H9 (cell line): ENCODE measurements around the gene ATP1A4. TPM values are rescaled to one million over a fixed set of nuclear protein-coding genes. Genes with fewer than 3 reads are reported as not detected.

Experiments used
- DNase-seq: peaks from one replicate; pipeline ENCODE4 v3.0.0-alpha.2; 2017
- H2AFZ ChIP-seq: one replicate; pipeline ENCODE4 v1.6.1; 2013; ENCODE audit warnings: mild to moderate bottlenecking, low read length, control low read depth, moderate library complexity
- H2AK5ac ChIP-seq: 2 replicates; pipeline ENCODE4 v1.6.1; 2013; ENCODE audit warnings: low read length, control low read depth, mixed read lengths; ENCODE audit not compliant: insufficient read length
- H2BK120ac ChIP-seq: one replicate; pipeline ENCODE4 v1.6.1; 2013; ENCODE audit warnings: low read depth, mild to moderate bottlenecking, low read length, control low read depth, inconsistent platforms; ENCODE audit not compliant: poor library complexity, severe bottlenecking
- H2BK12ac ChIP-seq: 2 replicates; pipeline ENCODE4 v1.6.1; 2013; ENCODE audit warnings: low read length, control low read depth, mixed read lengths, low read depth; ENCODE audit not compliant: insufficient read length
- H2BK15ac ChIP-seq: 2 replicates; pipeline ENCODE4 v1.6.1; 2013; ENCODE audit warnings: low read depth, low read length, control low read depth
- H2BK20ac ChIP-seq: one replicate; pipeline ENCODE4 v1.6.1; 2013; ENCODE audit warnings: low read depth, mild to moderate bottlenecking, low read length, control low read depth, inconsistent platforms; ENCODE audit not compliant: poor library complexity, severe bottlenecking
- H2BK5ac ChIP-seq: 2 replicates; pipeline ENCODE4 v1.6.1; 2013; ENCODE audit warnings: low read length, control low read depth, mixed read lengths; ENCODE audit not compliant: insufficient read length
- H3K14ac ChIP-seq: 2 replicates; pipeline ENCODE4 v1.6.1; 2013; ENCODE audit warnings: low read length, control low read depth; ENCODE audit not compliant: insufficient read depth
- H3K18ac ChIP-seq: 2 replicates; pipeline ENCODE4 v1.6.1; 2013; ENCODE audit warnings: low read depth, mild to moderate bottlenecking, mixed read lengths, low read length, control low read depth; ENCODE audit not compliant: insufficient read length
- H3K23ac ChIP-seq: 2 replicates; pipeline ENCODE4 v1.6.1; 2013; ENCODE audit warnings: low read length, control low read depth, mixed read lengths, low read depth; ENCODE audit not compliant: insufficient read length
- H3K23me2 ChIP-seq: 2 replicates; pipeline ENCODE4 v1.6.1; 2013; ENCODE audit warnings: low read depth, mild to moderate bottlenecking, mixed read lengths, low read length, control low read depth; ENCODE audit not compliant: insufficient read length, poor library complexity, severe bottlenecking
- H3K27ac ChIP-seq: 2 replicates; pipeline ENCODE4 v1.5.1; 2013; ENCODE audit warnings: low read length, control low read depth, mixed read lengths, low read depth; ENCODE audit not compliant: insufficient read length
- H3K27me3 ChIP-seq: 2 replicates; pipeline ENCODE4 v1.6.1; 2013; ENCODE audit warnings: low read length, control low read depth, inconsistent platforms; ENCODE audit not compliant: insufficient read depth
- H3K4ac ChIP-seq: 2 replicates; pipeline ENCODE4 v1.6.1; 2013; ENCODE audit warnings: low read depth, mild to moderate bottlenecking, control low read depth, inconsistent platforms, low read length, moderate library complexity
- H3K4me1 ChIP-seq: 2 replicates; pipeline ENCODE4 v1.6.1; 2013; ENCODE audit warnings: low read length, control low read depth, inconsistent platforms; ENCODE audit not compliant: insufficient read depth
- H3K4me2 ChIP-seq: 2 replicates; pipeline ENCODE4 v1.6.1; 2013; ENCODE audit warnings: low read length, control low read depth, mixed read lengths; ENCODE audit not compliant: insufficient read length, insufficient read depth
- H3K56ac ChIP-seq: 2 replicates; pipeline ENCODE4 v1.6.1; 2013; ENCODE audit warnings: low read depth, mild to moderate bottlenecking, mixed read lengths, low read length, control low read depth; ENCODE audit not compliant: insufficient read length
- H3K79me1 ChIP-seq: 2 replicates; pipeline ENCODE4 v1.6.1; 2013; ENCODE audit warnings: low read depth, mild to moderate bottlenecking, moderate library complexity, low read length, control low read depth, inconsistent platforms; ENCODE audit not compliant: insufficient read depth, poor library complexity, severe bottlenecking
- H3K79me2 ChIP-seq: 2 replicates; pipeline ENCODE4 v1.6.1; 2013; ENCODE audit warnings: low read length, control low read depth, inconsistent platforms; ENCODE audit not compliant: insufficient read depth
- H3K9ac ChIP-seq: 2 replicates; pipeline ENCODE4 v1.6.1; 2013; ENCODE audit warnings: low read length, control low read depth, mixed read lengths; ENCODE audit not compliant: insufficient read length; ENCODE audit errors: extremely low read depth
- H3K9me3 ChIP-seq: one replicate; pipeline ENCODE4 v1.6.1; 2013; ENCODE audit warnings: low read depth, low read length, inconsistent platforms; ENCODE audit not compliant: control insufficient read depth
- H3T11ph ChIP-seq: one replicate; pipeline ENCODE4 v1.6.1; 2013; ENCODE audit warnings: mild to moderate bottlenecking, low read length, control low read depth, inconsistent platforms
- H4K20me1 ChIP-seq: one replicate; pipeline ENCODE4 v1.6.1; 2013; ENCODE audit not compliant: control insufficient read depth, insufficient read length, insufficient read depth
- H4K5ac ChIP-seq: 2 replicates; pipeline ENCODE4 v1.6.1; 2013; ENCODE audit warnings: low read depth, mild to moderate bottlenecking, mixed read lengths, low read length, control low read depth; ENCODE audit not compliant: insufficient read length
- H4K8ac ChIP-seq: replicated peaks from 2 replicates; pipeline ENCODE4 v1.6.1; 2013; ENCODE audit warnings: low read length, control low read depth, mixed read lengths, low read depth; ENCODE audit not compliant: insufficient read length
- H4K91ac ChIP-seq: 2 replicates; pipeline ENCODE4 v1.6.1; 2013; ENCODE audit warnings: low read depth, mild to moderate bottlenecking, moderate library complexity, mixed read lengths, low read length, control low read depth; ENCODE audit not compliant: insufficient read length
- H3K27ac Mint-ChIP-seq, 3 experiments: 2 replicates in 2 of 3; 3 replicates in 1 of 3; pipeline ENCODE4 v1.8.0; 2020 to 2021; ENCODE audit warnings: mixed read lengths in 3 of 3, mild to moderate bottlenecking in 1 of 3, moderate library complexity in 1 of 3
- H3K27me3 Mint-ChIP-seq: 2 replicates; pipeline ENCODE4 v1.8.0; 2021; ENCODE audit warnings: low read depth, mild to moderate bottlenecking, moderate library complexity, mixed read lengths
- H3K36me3 Mint-ChIP-seq, 3 experiments: 2 replicates in 2 of 3; 3 replicates in 1 of 3; pipeline ENCODE4 v1.8.0; 2020 to 2021; ENCODE audit warnings: low read depth in 3 of 3, mixed read lengths in 3 of 3; ENCODE audit not compliant: insufficient read depth in 1 of 3
- H3K4me1 Mint-ChIP-seq, 2 experiments: 2 replicates each; pipeline ENCODE4 v1.8.0; 2020; ENCODE audit warnings: mixed read lengths in 2 of 2
- H3K4me3 Mint-ChIP-seq, 2 experiments: 2 replicates in 1 of 2; 3 replicates in 1 of 2; pipeline ENCODE4 v1.8.0; 2020 to 2021; ENCODE audit warnings: mild to moderate bottlenecking in 2 of 2, mixed read lengths in 2 of 2, moderate library complexity in 1 of 2
- H3K9me3 Mint-ChIP-seq, 2 experiments: 2 replicates in 1 of 2; 3 replicates in 1 of 2; pipeline ENCODE4 v1.8.0; 2020; ENCODE audit warnings: mild to moderate bottlenecking in 2 of 2, mixed read lengths in 2 of 2, moderate library complexity in 1 of 2
- WGBS: extraction: QIAGEN DNeasy Blood & Tissue Kit; methylation state at CpG from one replicate; pipeline ENCODE4 v1.1.7; 2013; ENCODE audit warnings: missing lambda C conversion rate, low lambda C conversion rate, mixed read lengths; ENCODE audit not compliant: insufficient read length; ENCODE audit errors: extremely low coverage; 5-methylcytosine and 5-hydroxymethylcytosine counted together
- total RNA-seq: library from RNA; stranded (reverse); gene quantifications from 2 replicates; pipeline ENCODE4 v1.2.1, GENCODE V29; 2021
- TF ChIP-seq, protein P1 (sequence below): fragments of 200-600 bp; sonication (generic); conservative IDR thresholded peaks from 3 replicates; pipeline ENCODE4 v1.8.0; 2021; ENCODE audit warnings: antibody characterized with exemption, mild to moderate bottlenecking

Gene ATP1A4
- total RNA-seq, 1 experiment from 2014 or later: 0.20 TPM

GRCh38 chr1:160167056-160167455 lies 15.7 kb downstream of the ATP1A4 start:
- H3K27me3 ChIP-seq: no peaks in the 10 kb centered on the region
- H3K56ac ChIP-seq: no peak overlapping the region
- H3K79me2 ChIP-seq: no peaks in the 10 kb centered on the region
- H3K14ac ChIP-seq: no peak overlapping the region
- H3K23ac ChIP-seq: no peak overlapping the region
- no peaks in the 10 kb centered on the region for H4K20me1 ChIP-seq
- TF ChIP-seq, protein P1, sequence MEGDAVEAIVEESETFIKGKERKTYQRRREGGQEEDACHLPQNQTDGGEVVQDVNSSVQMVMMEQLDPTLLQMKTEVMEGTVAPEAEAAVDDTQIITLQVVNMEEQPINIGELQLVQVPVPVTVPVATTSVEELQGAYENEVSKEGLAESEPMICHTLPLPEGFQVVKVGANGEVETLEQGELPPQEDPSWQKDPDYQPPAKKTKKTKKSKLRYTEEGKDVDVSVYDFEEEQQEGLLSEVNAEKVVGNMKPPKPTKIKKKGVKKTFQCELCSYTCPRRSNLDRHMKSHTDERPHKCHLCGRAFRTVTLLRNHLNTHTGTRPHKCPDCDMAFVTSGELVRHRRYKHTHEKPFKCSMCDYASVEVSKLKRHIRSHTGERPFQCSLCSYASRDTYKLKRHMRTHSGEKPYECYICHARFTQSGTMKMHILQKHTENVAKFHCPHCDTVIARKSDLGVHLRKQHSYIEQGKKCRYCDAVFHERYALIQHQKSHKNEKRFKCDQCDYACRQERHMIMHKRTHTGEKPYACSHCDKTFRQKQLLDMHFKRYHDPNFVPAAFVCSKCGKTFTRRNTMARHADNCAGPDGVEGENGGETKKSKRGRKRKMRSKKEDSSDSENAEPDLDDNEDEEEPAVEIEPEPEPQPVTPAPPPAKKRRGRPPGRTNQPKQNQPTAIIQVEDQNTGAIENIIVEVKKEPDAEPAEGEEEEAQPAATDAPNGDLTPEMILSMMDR: no peak
- Mint-ChIP-seq H3K9me3 (no peaks in the 10 kb centered on the region; a peak in 1 of 5 replicates), H3K4me1 (peaks cover 46 to 58% of the 10 kb centered on the region in 2 experiments), H3K27ac (peak overlapping the region in 1 of 3 experiments; percentile 90; a peak in 2 of 7 replicates), H3K4me3 (no peak overlapping the region), H3K27me3 (peaks cover 47% of the 10 kb centered on the region), H3K36me3 (no peaks in the 10 kb centered on the region)
- H3K9ac ChIP-seq: no peak overlapping the region
- no peak overlapping the region for H2AFZ ChIP-seq
- no peak overlapping the region for H3K27ac ChIP-seq
- no peak overlapping the region for H4K5ac ChIP-seq
- H2BK15ac ChIP-seq: no peak overlapping the region
- WGBS: no CpG with 5 or more reads among the region's 4 CpGs
- H3K4me1 ChIP-seq: peaks cover 20% of the 10 kb centered on the region; the same call in 1 of the 2 replicates
- H3K18ac ChIP-seq: no peak overlapping the region
- no peaks in the 10 kb centered on the region for H3K23me2 ChIP-seq
- H4K91ac ChIP-seq: no peak overlapping the region
- no peaks in the 10 kb centered on the region for H3K9me3 ChIP-seq
- no peak overlapping the region for H2AK5ac ChIP-seq
- H3K4ac ChIP-seq: no peak overlapping the region
- DNase-seq: no peak
- H3K79me1 ChIP-seq: no peaks in the 10 kb centered on the region
- H2BK120ac ChIP-seq: no peak overlapping the region
- no peak overlapping the region for H2BK5ac ChIP-seq
- no peak overlapping the region for H3T11ph ChIP-seq
- no peak overlapping the region for H4K8ac ChIP-seq
- no peak overlapping the region for H2BK12ac ChIP-seq
- H2BK20ac ChIP-seq: no peak overlapping the region
- no peak overlapping the region for H3K4me2 ChIP-seq
